ENCODE results near the gene PEMT. TPM values are rescaled to one million over a fixed set of nuclear protein-coding genes. Genes with fewer than 3 reads are reported as not detected.

PEMT gene
- total RNA-seq, 3 donors from 2014 or later (not counting 1 experiment from before 2014, with no cell fraction given), result 10.3 to 13.6 (median 12.6) TPM

DNA sequence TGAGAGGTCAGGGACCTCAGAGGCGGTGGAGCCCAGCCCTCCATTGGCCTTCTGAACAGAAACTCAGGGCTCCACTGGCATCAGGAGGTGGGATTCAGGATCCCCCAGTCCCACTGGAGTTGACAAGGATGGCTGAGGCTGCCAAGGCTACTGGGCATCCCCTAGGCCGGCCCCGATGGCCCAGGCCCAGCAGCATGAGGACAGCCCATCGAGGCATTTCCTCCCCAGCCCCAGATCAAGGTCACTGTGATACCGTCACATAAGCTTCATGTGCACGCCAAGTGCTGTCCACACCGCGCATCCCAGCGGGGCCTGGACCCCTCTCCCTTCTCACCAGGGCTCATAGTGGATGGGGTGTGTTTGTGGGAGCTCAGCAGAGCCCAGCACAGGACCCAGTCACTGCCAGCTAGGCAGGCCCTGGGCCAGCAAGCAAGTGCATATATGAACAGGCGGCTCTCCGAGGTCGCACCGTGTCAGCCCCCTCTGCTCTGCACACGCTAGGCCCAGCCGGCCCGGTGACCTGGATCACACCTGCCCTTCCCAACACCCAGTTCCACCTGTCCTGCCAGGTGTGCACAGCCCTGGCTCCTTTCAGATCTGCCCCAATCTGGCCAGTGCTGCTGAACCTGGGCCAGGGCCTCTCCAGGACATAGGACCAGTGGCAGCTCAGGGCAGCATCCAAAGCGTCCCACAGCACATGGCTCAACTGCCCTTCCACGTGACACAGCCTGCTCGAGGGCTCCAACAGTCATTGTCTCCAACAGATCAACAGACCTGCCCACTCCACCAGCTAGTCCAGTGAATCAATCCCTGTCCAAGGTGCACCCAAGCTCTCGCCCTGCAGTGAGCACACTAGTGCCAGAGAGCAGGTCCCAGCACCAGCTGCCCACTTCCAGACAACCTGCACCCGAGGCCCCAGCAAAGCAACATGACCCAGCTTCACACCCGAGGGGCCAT lies 62.5 kb downstream of the PEMT start:
- intact Hi-C loops (cut with micrococcal nuclease), result no loop called here
- Mint-ChIP-seq H3K36me3 (no peaks in the 10 kb centered on the region), H3K4me1 (peaks cover 0 to 5% of the 10 kb centered on the region in 2 donors), H3K4me3 (no peak overlapping the region), H3K9me3 (no peaks in the 10 kb centered on the region), H3K27ac (no peak overlapping the region), H3K27me3 (ENCODE audit: low read depth in 2 of 2) (no peaks in the 10 kb centered on the region)
- Histone ChIP-seq H3K27me3 (ENCODE audit: control insufficient read depth, insufficient read depth, low read length) (no peaks in the 10 kb centered on the region), H3K4me3 (ENCODE audit: low read length) (no peak overlapping the region), H3K4me1 (ENCODE audit: control insufficient read depth, insufficient read depth, low read length) (no peaks in the 10 kb centered on the region), H3K27ac (ENCODE audit: low read length) (no peak overlapping the region), H3K36me3 (ENCODE audit: control insufficient read depth, insufficient read depth, low read length) (no peaks in the 10 kb centered on the region), H3K9me3 (ENCODE audit: control insufficient read depth, insufficient read depth, low read length) (no peaks in the 10 kb centered on the region)
- ATAC-seq (no peak), DNase-seq (no peak)
- WGBS (ENCODE audit: insufficient coverage), result 90% methylated on average over 19 of the region's 22 CpGs
- TF ChIP-seq, protein P1, sequence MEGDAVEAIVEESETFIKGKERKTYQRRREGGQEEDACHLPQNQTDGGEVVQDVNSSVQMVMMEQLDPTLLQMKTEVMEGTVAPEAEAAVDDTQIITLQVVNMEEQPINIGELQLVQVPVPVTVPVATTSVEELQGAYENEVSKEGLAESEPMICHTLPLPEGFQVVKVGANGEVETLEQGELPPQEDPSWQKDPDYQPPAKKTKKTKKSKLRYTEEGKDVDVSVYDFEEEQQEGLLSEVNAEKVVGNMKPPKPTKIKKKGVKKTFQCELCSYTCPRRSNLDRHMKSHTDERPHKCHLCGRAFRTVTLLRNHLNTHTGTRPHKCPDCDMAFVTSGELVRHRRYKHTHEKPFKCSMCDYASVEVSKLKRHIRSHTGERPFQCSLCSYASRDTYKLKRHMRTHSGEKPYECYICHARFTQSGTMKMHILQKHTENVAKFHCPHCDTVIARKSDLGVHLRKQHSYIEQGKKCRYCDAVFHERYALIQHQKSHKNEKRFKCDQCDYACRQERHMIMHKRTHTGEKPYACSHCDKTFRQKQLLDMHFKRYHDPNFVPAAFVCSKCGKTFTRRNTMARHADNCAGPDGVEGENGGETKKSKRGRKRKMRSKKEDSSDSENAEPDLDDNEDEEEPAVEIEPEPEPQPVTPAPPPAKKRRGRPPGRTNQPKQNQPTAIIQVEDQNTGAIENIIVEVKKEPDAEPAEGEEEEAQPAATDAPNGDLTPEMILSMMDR (IDR thresholded peaks at IDR 0.05), result no peak

DNA sequence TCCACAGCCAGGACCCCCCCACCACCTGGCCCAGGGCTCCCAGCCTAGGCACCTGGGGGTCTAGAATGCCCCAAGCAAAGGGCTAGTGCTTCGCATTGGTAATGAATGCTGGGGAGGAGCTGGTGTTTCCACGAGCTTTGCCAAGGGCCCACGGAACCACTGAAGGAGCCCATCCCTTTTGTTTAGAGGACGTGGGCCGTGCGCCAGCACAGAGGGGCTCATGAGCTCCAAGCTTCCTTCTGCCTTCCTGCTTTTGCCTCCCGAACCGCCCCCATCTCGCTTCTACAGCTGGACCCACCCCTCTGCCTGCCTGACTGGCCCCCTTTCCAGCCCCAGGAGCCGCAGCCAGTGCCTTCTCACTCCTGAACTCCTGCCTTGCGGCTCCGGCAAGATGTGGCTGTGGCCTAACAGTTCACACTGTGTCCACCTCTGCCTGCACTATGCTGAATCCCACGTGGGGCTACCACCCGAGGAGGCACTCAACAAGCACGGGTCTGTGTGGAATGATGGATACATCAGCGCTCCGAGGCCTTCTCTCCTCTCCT lies 63.5 kb downstream of the PEMT start:
- H3K4me3 ChIP-seq (ENCODE audit: low read length), result no peak overlapping the region
- Mint-ChIP-seq H3K27ac (no peak overlapping the region), H3K4me3 (no peak overlapping the region), H3K27me3 (ENCODE audit: low read depth in 2 of 2) (no peaks in the 10 kb centered on the region), H3K4me1 (peaks cover 0 to 5% of the 10 kb centered on the region in 2 donors), H3K9me3 (no peaks in the 10 kb centered on the region), H3K36me3 (no peaks in the 10 kb centered on the region)
- DNase-seq (no peak), ATAC-seq (no peak)
- H3K9me3 ChIP-seq (ENCODE audit: control insufficient read depth, insufficient read depth, low read length), result no peaks in the 10 kb centered on the region
- H3K36me3 ChIP-seq (ENCODE audit: control insufficient read depth, insufficient read depth, low read length), result no peaks in the 10 kb centered on the region
- no peaks in the 10 kb centered on the region for H3K4me1 ChIP-seq (ENCODE audit: control insufficient read depth, insufficient read depth, low read length)
- no peaks in the 10 kb centered on the region for H3K27me3 ChIP-seq (ENCODE audit: control insufficient read depth, insufficient read depth, low read length)
- 92% methylated on average over 17 of the region's 17 CpGs for WGBS (ENCODE audit: insufficient coverage)
- TF ChIP-seq, protein P1 (IDR thresholded peaks at IDR 0.05), result no peak
- intact Hi-C loops (cut with micrococcal nuclease), result no loop called here
- H3K27ac ChIP-seq (ENCODE audit: low read length), result no peak overlapping the region

DNA sequence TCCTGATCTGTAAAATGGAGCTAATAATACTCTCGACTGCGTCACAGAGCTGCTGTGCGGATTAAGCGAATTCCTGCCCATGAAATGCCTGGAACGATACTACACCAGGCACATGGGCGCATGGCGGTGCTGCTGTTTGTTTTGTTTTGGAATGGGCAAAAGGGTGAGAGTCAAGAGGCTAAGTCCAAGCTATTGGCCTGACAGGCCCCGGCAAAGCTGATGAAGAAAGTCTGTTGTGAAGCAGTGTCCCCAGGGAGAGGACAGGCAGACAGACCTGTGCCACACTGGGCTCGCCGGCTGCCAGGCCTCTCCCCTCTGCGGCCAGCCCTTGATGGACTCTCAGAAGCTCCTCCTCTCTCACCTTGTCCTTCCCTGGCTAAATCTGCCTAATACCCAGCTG lies 64.0 kb downstream of the PEMT start:
- 95% methylated on average over 11 of the region's 11 CpGs for WGBS (ENCODE audit: insufficient coverage)

More for the DNA sequence above, 64.0 kb downstream of the PEMT start:
- no peaks in the 10 kb centered on the region for H3K36me3 Mint-ChIP-seq
- H3K27ac ChIP-seq (ENCODE audit: low read length), result no peak overlapping the region
- H3K27me3 ChIP-seq (ENCODE audit: control insufficient read depth, insufficient read depth, low read length), result no peaks in the 10 kb centered on the region
- H3K36me3 ChIP-seq (ENCODE audit: control insufficient read depth, insufficient read depth, low read length), result no peaks in the 10 kb centered on the region
- peaks cover 0 to 5% of the 10 kb centered on the region in 2 donors for H3K4me1 Mint-ChIP-seq
- ATAC-seq (no peak), DNase-seq (no peak)
- H3K9me3 Mint-ChIP-seq, result no peaks in the 10 kb centered on the region
- TF ChIP-seq, protein P1 (IDR thresholded peaks at IDR 0.05), result no peak
- no peaks in the 10 kb centered on the region for H3K27me3 Mint-ChIP-seq (ENCODE audit: low read depth in 2 of 2)
- no peaks in the 10 kb centered on the region for H3K9me3 ChIP-seq (ENCODE audit: control insufficient read depth, insufficient read depth, low read length)
- H3K27ac Mint-ChIP-seq, result no peak overlapping the region
- H3K4me1 ChIP-seq (ENCODE audit: control insufficient read depth, insufficient read depth, low read length), result no peaks in the 10 kb centered on the region
- H3K4me3 ChIP-seq (ENCODE audit: low read length), result no peak overlapping the region
- H3K4me3 Mint-ChIP-seq, result no peak overlapping the region
- intact Hi-C loops (cut with micrococcal nuclease), result no loop called here

Measured in natural killer cell (primary cell).